Skin of body (tissue), 2 donors: ENCODE measurements around the gene COA3. TPM values are rescaled to one million over a fixed set of nuclear protein-coding genes. Genes with fewer than 3 reads are reported as not detected.

Experiments
- DNase-seq: peaks from one replicate; lab custom pipeline; 2025; lab: John Stamatoyannopoulos, UW
- total RNA-seq: library from RNA; depleted of rRNA; stranded (reverse); fragments of >200 nt; gene quantifications from one replicate; pipeline ENCODE4 v1.2.3, GENCODE V29; 2014

COA3 gene
- 41.6 TPM for total RNA-seq

DNA sequence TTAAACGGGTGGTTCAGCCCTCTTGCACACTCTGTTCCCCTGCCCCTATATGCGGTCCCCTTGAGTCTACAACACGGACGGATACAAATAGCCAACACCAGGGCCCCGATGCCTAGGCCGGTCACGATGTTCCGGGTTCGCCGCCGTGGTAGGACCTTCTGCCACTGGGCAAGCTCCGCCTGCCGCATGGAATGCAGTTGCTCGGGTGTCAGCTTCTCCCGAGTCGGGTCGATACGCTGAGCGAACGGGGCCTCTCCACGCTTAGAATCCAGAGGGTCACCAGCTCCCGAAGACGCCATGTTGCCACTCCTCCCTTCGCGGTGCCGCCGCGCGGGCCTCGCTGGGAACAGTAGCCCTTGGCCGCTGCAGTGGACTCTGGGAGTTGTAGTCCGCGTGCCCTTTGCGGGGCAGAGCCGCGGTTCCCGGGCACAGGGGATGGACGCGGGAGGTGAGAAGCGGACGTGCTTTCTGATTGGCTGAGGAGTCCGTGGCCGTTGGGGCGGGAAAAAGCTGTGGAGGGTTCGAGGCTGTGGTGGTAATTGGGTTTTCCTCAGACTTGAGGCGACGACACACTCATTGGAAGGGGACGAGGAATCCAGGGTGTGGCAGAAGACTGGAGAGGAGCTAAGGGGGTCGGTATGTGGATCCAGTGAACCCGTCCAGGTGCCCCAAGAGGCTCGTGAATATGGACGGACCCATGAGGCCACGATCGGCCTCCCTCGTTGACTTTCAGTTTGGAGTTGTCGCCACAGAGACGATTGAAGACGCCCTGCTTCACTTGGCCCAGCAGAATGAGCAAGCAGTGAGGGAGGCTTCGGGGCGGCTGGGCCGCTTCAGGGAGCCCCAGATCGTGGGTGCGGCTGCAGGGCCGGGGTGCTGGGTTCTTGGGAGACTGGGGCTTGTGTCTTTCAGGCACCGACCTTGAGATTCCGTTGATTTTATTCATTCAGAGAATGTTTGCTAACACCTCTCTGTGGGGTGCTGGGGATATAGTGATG, at the start of gene COA3, which contains the start of gene CNTD1:
Gene COA3 (minus strand): TSS at position 322 of the 998 bp plus-strand sequence. CDS start 23 bp downstream, at position 299.
Gene CNTD1 (plus strand): TSS at position 479 of the 998 bp plus-strand sequence. CDS start 207 bp downstream, at position 686.
- DNase-seq = peak; percentile 57

- DNase-seq = no peak
Measured at GRCh38 chr17:42848093-42848492, 49.6 kb upstream of the COA3 start.

GRCh38 chr17:42846594-42847280, 48.2 kb upstream of the COA3 start:
- DNase-seq = no peak

DNA sequence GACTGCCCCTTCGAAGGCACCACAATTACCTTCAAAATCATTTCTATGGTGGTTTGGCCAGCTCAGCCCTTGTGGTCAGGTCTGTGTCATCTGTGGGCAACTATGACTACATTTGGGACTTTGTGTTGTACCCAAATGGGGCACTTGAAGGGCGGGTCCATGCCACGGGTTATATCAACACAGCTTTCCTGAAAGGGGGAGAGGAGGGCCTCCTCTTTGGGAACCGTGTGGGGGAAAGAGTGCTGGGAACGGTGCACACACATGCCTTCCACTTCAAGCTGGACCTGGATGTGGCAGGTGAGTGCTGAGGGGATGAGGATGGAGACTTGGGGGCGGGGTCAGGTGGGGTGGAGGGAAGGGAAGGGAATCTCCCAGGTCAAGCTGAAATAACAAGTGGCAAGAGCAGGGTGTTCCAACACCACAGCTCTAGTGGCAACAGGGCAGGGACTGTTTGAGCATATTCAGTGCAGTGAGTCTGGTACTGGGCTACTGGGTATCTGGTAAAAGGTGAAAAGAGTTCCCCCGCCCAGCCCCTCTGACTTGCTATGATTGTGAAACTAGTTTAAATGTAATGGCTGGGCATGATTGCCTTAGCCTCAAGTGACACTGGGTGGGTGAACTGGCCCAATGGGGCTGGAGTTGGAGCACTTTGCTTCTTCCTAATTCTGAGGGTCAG, 47.6 kb upstream of the COA3 start:
- no peak for DNase-seq

DNA sequence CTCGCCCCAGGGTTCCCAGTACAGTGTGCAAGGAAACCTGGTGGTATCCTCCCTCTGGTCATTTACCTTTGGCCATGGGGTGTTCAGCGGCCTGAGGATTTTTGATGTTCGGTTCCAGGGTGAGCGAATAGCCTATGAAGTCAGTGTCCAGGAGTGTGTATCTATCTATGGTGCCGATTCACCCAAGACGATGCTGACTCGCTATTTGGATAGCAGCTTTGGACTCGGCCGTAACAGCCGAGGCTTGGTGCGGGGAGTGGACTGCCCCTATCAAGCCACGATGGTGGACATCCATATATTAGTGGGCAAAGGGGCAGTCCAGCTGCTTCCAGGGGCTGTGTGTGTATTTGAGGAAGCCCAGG, 47.0 kb upstream of the COA3 start:
- no peak for DNase-seq

GRCh38 chr17:42844761-42845555, 46.5 kb upstream of the COA3 start:
- no peak for DNase-seq

- no peak for DNase-seq
Measured at GRCh38 chr17:42844271-42844670, 45.8 kb upstream of the COA3 start, which contains the start of gene AOC2. Gene AOC2, plus strand, starts transcription at chr17:42844580. Its CDS starts 47 bp downstream, at chr17:42844627.

DNA sequence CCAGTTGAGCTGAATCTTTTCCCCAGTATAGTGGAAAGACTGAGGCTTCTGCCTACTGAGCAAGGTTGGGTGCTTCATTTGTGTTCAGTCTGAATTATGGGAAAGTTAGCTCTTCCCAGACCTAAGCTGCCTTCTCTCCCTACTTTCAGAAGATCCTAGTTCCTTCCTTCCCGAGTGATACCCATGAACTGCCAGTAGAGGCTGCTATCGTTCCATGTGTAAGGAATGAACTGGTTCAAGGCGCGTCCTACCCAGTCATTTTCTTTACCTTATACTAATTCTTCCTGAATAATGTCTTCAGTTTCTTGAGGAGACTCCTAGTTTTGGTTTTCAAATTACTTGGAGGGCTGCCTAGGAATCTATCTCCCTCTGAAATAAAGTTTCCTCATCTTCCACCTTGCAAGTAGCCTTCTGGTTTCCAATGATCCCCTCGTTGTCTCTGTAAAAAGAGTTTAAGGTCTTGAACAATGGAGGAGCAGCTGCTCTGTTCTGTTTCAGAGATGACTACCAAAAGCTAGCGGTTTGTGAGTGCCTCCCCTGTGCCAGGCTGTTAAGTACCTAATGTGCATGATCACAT, 44.9 kb upstream of the COA3 start:
- peak; percentile 54 for DNase-seq

- DNase-seq = no peak
Measured at GRCh38 chr17:42841975-42842685, 43.6 kb upstream of the COA3 start.

DNA sequence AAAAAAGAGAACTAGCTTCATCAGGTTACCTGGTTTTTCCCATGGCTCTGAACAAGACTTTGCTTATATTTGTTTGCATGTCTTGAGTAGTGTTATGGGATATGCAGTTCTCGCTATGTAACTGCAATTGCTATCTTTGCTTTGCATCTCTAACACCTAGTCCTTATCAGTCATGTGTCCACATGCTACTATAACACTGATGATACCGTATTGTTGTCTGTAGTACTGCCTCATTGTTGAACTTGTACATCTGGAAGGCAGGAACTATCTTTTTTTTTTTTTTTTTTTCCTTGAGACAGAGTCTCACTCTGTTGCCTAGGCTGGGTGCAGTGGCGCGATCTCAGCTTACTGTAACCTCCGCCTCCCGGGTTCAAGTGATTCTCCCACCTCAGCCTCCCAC, 37.2 kb upstream of the COA3 start:
- DNase-seq = no peak

GRCh38 chr17:42833767-42834422, 35.4 kb upstream of the COA3 start:
- DNase-seq = no peak

DNA sequence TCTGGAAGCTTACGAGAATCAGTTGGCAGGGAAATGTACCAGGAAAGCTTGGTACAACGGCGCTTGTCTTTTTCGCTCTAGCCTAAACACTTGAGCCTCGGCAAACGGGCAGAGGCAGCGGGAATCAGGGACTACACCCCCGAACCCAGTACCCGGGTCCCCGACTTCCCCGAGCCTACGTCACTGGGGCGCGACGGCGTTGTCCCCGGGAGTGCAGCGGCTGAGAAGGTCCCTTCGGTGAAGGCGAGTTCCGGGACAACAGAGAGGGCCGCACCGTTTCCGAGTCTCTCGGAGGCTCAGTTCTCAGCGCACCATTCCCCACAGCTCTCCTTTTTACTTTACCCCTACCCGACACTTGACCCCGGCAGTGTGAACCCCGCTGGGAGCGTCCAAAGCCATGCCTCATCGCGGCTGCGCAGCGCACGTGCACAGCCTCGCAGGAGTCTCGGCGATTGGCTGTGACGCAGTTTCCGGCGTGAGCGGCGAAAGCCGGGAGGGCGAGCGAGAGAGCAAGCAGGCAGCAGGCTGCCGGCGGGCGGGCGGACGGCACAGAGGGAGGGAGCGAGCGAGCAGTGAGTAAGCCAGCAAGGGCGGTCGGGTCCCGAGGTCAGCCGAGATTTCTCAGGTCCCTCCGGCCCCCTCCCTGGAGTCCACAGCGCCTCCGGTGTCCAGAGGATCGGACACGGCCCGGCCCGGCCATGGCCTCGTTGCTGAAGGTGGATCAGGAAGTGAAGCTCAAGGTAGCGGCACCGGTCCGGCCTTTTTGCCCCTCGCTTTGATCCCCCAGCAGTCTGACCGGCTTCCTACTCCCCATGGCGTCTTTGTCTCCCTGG, 34.6 kb upstream of the COA3 start, which contains the start of gene PSME3:
Gene PSME3 (plus strand): TSS at position 464 of the 833 bp plus-strand sequence. CDS start 235 bp downstream, at position 699.
- DNase-seq = peak; percentile 72

DNA sequence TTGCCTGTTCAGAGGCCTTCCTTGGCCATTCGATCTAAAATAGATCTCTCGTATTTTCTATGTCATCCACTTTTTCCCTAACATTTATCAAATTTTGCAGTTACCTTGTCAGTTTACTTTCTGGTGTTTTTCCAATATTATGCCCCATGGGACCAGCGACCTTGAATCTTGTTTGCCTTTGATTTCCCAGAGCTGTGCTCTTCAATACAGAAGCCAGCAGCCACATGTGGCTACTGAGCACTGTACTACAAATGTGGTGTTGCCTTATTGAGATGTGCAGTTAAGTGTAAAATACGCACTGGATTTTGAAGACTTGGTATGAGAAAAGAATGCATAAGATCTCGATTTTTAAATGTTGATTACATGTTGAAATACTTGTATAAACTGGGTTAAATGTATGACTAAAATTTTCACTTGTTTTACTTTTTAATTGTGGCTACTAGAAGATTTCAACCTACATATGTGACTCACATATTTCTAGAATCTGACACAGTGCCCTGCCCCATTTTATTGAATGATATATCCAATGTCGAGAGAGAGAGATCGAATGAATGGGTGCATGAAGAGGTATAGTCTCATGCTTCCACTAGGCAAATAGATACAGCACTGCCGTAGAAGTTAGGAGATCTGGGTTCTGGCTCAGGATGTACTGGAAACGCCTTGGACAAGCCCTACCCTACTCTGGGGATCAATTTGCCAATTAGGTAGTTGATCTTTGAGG, 33.9 kb upstream of the COA3 start:
- DNase-seq = peak; percentile 45

GRCh38 chr17:42830971-42831370, 32.5 kb upstream of the COA3 start:
- no peak for DNase-seq

DNA sequence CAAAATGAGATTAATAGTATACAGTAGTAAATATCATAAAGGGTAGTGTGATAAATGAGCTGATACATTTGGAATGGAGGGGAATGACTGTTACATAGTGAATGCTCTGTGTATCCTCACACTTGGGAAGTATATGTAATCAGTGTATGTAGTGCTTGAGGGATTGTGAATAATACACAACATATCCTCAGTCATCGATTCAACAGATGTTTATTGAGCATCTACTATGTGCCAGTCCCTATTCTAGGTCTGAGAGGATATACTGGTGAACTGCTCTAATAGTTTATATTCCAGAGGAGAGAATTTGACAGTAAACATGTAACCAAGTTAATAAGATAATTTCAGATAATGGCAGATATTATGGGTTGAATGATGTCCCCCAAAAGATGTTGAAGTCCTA, 29.0 kb upstream of the COA3 start:
- no peak for DNase-seq

GRCh38 chr17:42821176-42821575, 22.7 kb upstream of the COA3 start:
- no peak for DNase-seq

DNA sequence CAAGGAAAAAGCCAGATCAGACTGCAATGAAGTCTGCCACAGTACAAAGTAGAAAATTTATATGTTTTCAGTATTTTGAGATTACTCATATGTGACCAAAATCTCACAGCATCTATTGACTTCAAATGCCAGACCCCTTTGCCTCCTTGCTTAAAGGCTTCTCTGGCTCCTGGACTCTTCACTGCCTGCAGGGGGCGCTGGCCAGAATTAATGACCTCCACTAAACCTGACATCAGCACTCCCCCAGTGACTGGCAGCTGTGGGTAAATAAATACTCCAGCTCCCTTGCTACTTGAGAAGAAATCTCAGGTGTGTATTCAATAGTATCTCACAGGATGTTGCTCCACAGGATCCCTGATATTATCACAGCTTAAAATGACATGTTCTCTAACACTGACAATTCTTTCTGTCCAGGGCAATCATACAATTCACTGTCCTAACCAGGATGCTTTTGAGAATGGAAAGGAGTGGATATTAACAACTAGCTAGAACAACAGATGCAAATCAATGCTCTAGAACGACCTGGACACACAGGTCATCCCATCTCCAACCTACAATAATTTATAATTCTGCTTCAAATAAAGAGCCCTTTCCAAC, 21.5 kb upstream of the COA3 start:
- no peak for DNase-seq
